Lower leg skin (tissue), 4 donors: ENCODE measurements around the gene DNAH10. TPM values are rescaled to one million over a fixed set of nuclear protein-coding genes. Genes with fewer than 3 reads are reported as not detected.
A peak's percentile ranks its signal among the peaks of the same experiment; 100 is the strongest.

Experiments used
- DNase-seq, 2 donors: peaks; one replicate each; pipeline ENCODE4 v3.0.0-alpha.2; 2019; ENCODE audit warnings: low spot score in 2 of 2
- H3K4me3 ChIP-seq: fragments of 200-600 bp; sonication (generic); 2 replicates; pipeline ENCODE4 v1.5.1; 2017; ENCODE audit warnings: mild to moderate bottlenecking, low read depth; ENCODE audit not compliant: poor library complexity, severe bottlenecking
- POLR2A ChIP-seq, 2 donors: fragments of 450-650 bp; IDR thresholded peaks; one replicate each; pipeline ENCODE4 v1.6.1; 2016 to 2017; ENCODE audit warnings: antibody characterized with exemption in 2 of 2, mild to moderate bottlenecking in 1 of 2, moderate library complexity in 1 of 2
- WGBS, 2 donors: methylation state at CpG; one replicate each; pipeline ENCODE4 v1.1.5; 2018; 5-methylcytosine and 5-hydroxymethylcytosine counted together
- intact Hi-C: fragments of 100-400 bp; cut with DNase I; formaldehyde crosslinking; loops from one replicate; pipeline ENCODE4 v1.15.0; 2023; ENCODE audit warnings: low total_unique reads
- total RNA-seq, 4 donors: library from RNA; depleted of rRNA; stranded (reverse); fragments of >200 nt; gene quantifications; one replicate each; pipeline ENCODE4 v1.1.0, GENCODE V29; 2016
- TF ChIP-seq, protein P1 (sequence below), 3 donors: fragments of 450-650 bp; IDR thresholded peaks; one replicate each; pipeline ENCODE4 v1.5.1; 2016; ENCODE audit warnings: antibody characterized with exemption in 3 of 3, mild to moderate bottlenecking in 3 of 3, moderate library complexity in 2 of 3

DNAH10 gene
- total RNA-seq, 4 donors from 2014 or later, result 0.02 to 0.27 (median 0.06) TPM; not detected in 1

DNA sequence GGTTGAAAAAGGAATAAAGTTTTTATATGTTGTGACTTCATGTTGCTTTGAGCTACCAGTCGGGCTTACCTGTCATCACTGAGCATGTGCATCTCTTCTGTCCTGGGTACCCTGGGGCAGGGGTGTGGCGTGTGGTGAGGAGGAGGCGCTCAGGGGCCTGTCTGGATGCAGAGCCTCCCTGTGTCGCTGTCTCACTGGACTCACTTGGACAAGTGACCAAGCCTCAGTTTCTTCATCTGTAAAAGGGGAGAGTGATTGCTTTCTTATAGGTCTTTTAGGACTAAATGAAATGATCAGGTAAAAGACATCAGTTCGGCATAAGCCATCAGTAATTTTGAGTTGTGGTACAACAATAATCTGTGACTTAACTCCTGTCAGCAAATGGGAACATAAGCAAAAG lies 27.8 kb upstream of the DNAH10 start:
- 74 to 86% methylated on average over 5 of the region's 5 CpGs for WGBS, 2 donors
- intact Hi-C loops, result no loop called here
- DNase-seq, result no peak
- no peak overlapping the region for H3K4me3 ChIP-seq
- TF ChIP-seq POLR2A (IDR thresholded peaks at IDR 0.05), result no peak
- TF ChIP-seq, protein P1, sequence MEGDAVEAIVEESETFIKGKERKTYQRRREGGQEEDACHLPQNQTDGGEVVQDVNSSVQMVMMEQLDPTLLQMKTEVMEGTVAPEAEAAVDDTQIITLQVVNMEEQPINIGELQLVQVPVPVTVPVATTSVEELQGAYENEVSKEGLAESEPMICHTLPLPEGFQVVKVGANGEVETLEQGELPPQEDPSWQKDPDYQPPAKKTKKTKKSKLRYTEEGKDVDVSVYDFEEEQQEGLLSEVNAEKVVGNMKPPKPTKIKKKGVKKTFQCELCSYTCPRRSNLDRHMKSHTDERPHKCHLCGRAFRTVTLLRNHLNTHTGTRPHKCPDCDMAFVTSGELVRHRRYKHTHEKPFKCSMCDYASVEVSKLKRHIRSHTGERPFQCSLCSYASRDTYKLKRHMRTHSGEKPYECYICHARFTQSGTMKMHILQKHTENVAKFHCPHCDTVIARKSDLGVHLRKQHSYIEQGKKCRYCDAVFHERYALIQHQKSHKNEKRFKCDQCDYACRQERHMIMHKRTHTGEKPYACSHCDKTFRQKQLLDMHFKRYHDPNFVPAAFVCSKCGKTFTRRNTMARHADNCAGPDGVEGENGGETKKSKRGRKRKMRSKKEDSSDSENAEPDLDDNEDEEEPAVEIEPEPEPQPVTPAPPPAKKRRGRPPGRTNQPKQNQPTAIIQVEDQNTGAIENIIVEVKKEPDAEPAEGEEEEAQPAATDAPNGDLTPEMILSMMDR (IDR thresholded peaks at IDR 0.05), result no peak

DNA sequence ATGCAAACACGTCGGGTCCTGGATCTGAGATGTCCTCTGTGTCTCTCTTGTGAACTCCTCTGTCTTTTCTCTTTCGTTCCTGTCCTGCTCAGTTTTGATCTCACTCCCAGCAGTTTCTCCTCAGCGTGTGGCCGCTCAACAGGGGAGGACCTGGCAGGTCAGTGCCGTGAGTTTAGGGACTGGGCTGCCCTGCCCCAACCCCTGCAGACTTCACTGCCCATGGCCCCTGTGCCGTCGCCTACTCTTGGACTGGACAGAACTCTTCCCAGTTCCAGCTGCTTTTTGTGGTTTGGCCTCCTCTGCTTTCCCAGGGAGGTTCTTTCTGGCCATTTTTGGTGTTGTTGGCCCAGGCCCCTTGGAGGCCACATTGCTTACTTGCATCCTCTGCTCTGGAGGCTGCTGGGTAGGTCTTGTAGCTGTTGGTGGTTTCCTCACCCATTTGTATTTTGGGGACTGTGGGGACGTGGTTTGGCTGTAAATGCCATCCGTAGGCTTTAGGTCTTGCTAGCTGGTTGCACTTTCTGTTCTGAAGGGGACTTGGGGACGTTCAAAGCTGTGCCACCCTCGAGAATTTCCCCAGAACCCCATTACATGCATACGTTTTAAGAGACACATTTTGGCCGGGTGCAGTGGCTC lies 20.0 kb upstream of the DNAH10 start:
- WGBS, 2 donors, result 89 to 92% methylated on average over 13 to 14 of the region's 14 CpGs

DNA sequence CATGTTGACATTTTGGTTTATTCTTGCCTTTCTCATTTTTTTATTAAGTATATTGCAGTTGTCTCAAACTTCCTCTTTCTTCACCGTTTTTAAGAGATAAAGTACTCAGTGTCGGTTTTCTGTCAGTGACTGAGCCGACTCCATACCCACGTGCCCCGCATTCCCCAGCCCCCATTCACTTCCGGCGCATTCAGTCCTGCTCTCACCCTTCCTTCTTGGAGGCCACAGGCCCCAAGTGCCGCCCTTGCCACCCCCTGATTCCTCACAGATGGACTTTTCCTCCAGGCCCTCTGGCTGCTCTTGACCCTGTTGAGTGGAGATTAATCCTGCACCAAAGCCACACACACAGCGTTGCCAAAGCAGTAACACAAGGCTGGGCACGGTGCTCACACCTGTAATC lies 19.1 kb upstream of the DNAH10 start:
- no peak overlapping the region for H3K4me3 ChIP-seq
- TF ChIP-seq, protein P1 (IDR thresholded peaks at IDR 0.05), result no peak
- TF ChIP-seq POLR2A (IDR thresholded peaks at IDR 0.05), result no peak
- intact Hi-C loops, result no loop called here
- DNase-seq, result peak; percentile 23 to 82
- 77 to 90% methylated on average over 10 of the region's 10 CpGs for WGBS, 2 donors

More for the DNA sequence above, 20.0 kb upstream of the DNAH10 start:
- intact Hi-C loops, result no loop called here
- H3K4me3 ChIP-seq, result no peak overlapping the region
- peak in 1 of 2 donors; percentile 53 for DNase-seq
- no peak for TF ChIP-seq POLR2A (IDR thresholded peaks at IDR 0.05)
- TF ChIP-seq, protein P1 (IDR thresholded peaks at IDR 0.05), result no peak

DNA sequence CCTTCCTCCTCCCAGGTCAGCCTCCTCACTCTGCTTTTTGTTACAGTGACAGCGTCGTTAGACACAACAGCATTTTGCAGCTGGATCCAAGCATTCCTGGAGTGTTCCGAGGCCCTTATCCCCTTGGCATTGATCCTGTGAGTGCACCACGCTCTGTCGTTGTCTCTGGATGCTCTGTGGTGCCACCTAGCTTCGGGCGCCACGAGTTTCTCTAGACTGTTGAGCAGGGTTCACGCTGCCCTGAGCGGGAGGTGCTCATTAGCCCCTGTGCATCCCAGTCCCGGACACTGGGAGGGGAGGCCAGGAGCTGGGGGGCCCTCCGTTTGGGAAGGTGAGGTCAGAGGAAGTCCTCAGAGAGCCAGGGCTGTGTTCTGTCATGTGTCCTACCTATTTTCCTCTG lies 17.3 kb upstream of the DNAH10 start:
- peak in 1 of 2 donors; percentile 39 for DNase-seq
- no peak overlapping the region for H3K4me3 ChIP-seq
- intact Hi-C loops, result no loop called here
- TF ChIP-seq, protein P1 (IDR thresholded peaks at IDR 0.05), result no peak
- TF ChIP-seq POLR2A (IDR thresholded peaks at IDR 0.05), result no peak
- WGBS, 2 donors, result 74 to 79% methylated on average over 12 of the region's 12 CpGs

DNA sequence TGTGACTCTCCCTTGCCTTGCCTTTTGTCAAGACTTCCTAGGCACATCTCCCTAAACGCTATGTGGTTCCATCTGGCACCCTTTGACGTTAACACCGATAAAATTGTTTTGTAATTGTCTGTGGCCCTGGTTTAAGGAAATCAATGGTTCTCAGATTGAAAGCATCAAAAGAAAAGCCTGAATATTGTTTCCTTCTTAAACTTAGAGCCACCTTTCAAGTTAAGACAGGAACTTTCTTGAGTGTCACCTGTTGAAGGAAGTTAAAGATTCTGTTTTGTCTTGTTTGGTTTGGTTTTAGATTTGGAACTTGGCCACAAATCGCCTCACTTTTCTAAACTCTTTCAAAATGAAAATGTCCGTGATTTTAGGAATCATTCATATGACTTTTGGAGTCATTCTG lies 14.8 kb upstream of the DNAH10 start:
- TF ChIP-seq POLR2A (IDR thresholded peaks at IDR 0.05), result no peak
- TF ChIP-seq, protein P1 (IDR thresholded peaks at IDR 0.05), result no peak
- H3K4me3 ChIP-seq, result no peak overlapping the region
- intact Hi-C loops, result no loop called here
- no peak for DNase-seq
- 63 to 70% methylated on average over 5 of the region's 5 CpGs for WGBS, 2 donors

DNA sequence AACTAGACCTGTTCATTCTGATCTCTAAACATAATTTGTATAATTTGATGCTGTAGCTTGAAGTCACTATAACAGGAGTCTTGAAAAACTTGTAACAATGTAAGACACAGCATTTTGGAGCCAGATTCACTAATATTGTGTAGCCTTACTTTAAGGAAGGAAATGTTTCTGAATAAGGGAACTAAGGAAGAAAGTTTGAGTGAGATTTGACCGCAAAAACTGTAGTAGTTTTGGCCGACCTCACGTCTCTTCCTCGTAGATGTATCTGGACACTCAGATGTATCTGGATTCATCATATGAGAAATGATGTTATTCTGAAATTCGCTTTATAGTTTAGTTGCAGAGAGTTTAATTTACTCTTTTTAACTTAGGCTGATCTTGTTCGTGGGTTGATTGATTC lies 13.9 kb upstream of the DNAH10 start:
- DNase-seq, result no peak
- no peak overlapping the region for H3K4me3 ChIP-seq
- no peak for TF ChIP-seq POLR2A (IDR thresholded peaks at IDR 0.05)
- TF ChIP-seq, protein P1 (IDR thresholded peaks at IDR 0.05), result no peak
- WGBS, 2 donors, result 85 to 90% methylated on average over 6 of the region's 6 CpGs
- intact Hi-C loops, result no loop called here
